GM12872 (cell line): ENCODE results near the gene C1QTNF2.

Experiments used
- CTCF ChIP-seq: IDR thresholded peaks from 3 replicates; pipeline ENCODE4 v1.5.1; 2011; ENCODE audit warnings: low read depth, mild to moderate bottlenecking, low read length, moderate library complexity; ENCODE audit not compliant: insufficient read depth

C1QTNF2 gene

GRCh38 chr5:160369990-160370712 is at the start of gene C1QTNF2:
Gene C1QTNF2 (minus strand): TSS chr5:160370626. CDS start chr5:160355011, 15,615 bp downstream.
- no peak for TF ChIP-seq CTCF

GRCh38 chr5:160420331-160420610 is 49.8 kb upstream of the C1QTNF2 start:
- TF ChIP-seq CTCF: no peak

- no peak for TF ChIP-seq CTCF
Observed at GRCh38 chr5:160419458-160420330, 49.3 kb upstream of the C1QTNF2 start.

- TF ChIP-seq CTCF: no peak
Observed at GRCh38 chr5:160418561-160419457, 48.4 kb upstream of the C1QTNF2 start, which contains the start of gene SLU7. Gene SLU7 (minus strand): TSS chr5:160419081. CDS start chr5:160415294, 3,787 bp downstream.

GRCh38 chr5:160399402-160400353 is 29.3 kb upstream of the C1QTNF2 start, which contains the start of gene FAM200C:
Gene FAM200C (minus strand): TSS chr5:160400054. CDS start chr5:160395490, 4,564 bp downstream.
- no peak for TF ChIP-seq CTCF

GRCh38 chr5:160398806-160399205 is 28.4 kb upstream of the C1QTNF2 start:
- no peak for TF ChIP-seq CTCF
